ENCODE measurements around the gene DQX1. TPM values are rescaled to one million over a fixed set of nuclear protein-coding genes. Genes with fewer than 3 reads are reported as not detected.
"Not testable (repeated sequence)": the region's sequence is repeated elsewhere in the genome, so short reads cannot be mapped to it uniquely, and the experiment has no call there.

Gene DQX1
- under 1 TPM; 0.28 to 0.34 (median 0.30) TPM for total RNA-seq

DNA sequence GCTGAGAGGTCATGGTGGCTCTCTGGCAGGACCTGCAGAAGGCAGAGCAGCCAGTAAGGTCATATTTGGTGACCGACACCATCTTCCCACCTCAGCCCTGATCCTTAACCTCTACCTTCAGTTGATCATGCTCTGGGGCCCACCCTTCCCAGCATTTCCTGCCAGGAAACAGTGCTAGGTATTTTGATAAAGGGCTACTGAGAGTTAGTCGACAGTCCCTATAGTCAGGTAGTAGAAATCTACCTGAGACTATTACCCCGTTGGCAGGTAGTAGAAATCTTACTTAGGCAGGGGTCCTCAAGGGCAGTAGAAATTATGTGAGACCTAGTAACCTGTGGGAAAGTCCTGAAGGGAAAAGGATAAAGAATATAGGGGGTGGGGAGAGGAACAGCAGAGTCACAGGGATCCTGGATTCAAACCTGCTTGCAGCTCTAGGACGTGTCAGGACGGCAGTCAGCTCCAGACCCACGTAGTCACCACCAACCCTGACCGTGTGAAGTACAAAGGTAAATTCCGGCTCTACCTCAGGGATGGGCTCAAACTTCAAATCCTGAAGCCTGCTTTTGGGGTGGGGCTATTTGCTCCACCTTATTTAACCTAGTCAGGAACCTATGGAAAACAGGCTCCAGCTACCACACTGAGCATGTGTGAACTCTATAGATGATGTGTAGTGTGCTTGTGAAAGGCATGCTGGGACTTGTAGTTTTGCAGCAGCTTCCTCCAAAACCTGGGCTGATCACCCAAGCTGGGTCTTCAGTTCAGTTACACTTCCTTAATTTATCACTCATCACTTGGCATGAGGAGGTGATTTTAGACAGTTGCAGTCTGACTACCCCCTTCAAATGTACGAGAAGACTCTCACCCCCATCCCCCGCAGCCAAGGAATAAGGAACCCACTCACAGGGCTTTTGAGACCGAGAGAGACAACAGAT, at the start of gene DQX1:
DQX1 (minus strand) TSS at position 515 of the 932 bp plus-strand sequence; CDS start at position 13, 502 bp downstream.
- H3K9me3 Mint-ChIP-seq = no peaks in the 10 kb centered on the region
- peaks cover 9% of the 10 kb centered on the region for H3K27me3 Mint-ChIP-seq (ENCODE audit: low read depth)
- H3K4me1 Mint-ChIP-seq (ENCODE audit: low read depth) = peaks cover 29% of the 10 kb centered on the region
- H3K4me3 Mint-ChIP-seq = peak within 1 kb of the TSS; percentile 40
- DNase-seq (no peak), ATAC-seq (no peak)
- peaks cover 30% of the 10 kb centered on the region for H3K36me3 Mint-ChIP-seq (ENCODE audit: insufficient read depth)

DNA sequence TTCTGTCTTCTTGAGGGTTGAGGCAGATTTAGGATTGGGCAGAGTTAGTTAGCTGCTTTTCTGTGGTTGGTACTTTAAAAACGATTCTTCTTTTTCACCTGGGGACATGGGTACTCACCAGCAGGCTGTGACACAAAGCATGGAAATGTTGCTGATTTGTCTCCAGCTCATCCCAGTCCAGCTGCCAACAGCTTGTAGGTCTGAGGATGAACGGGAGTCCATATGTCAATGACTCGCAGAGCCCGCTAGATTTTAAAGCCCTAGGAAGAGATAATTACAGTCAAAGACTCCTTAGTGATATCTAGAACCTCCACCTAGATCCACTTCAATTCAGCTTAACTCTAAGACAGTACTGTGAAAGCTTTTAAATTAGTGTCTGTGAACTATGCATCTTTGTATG, 49.3 kb upstream of the DQX1 start:
- ATAC-seq (no peak), DNase-seq (no peak)
- Mint-ChIP-seq H3K4me1 (ENCODE audit: low read depth) (peaks cover 14% of the 10 kb centered on the region), H3K36me3 (ENCODE audit: insufficient read depth) (no peaks in the 10 kb centered on the region), H3K27me3 (ENCODE audit: low read depth) (peaks cover 11% of the 10 kb centered on the region), H3K4me3 (no peak overlapping the region), H3K9me3 (no peaks in the 10 kb centered on the region)

- Mint-ChIP-seq H3K4me1 (ENCODE audit: low read depth) (peaks cover 14% of the 10 kb centered on the region), H3K36me3 (ENCODE audit: insufficient read depth) (no peaks in the 10 kb centered on the region), H3K9me3 (no peaks in the 10 kb centered on the region), H3K27me3 (ENCODE audit: low read depth) (peaks cover 2% of the 10 kb centered on the region), H3K4me3 (peak overlapping the region; percentile 38)
- DNase-seq = no peak
- ATAC-seq = peak; percentile 68 to 71
Measured at GRCh38 chr2:74573747-74574562, 47.9 kb upstream of the DQX1 start.

DNA sequence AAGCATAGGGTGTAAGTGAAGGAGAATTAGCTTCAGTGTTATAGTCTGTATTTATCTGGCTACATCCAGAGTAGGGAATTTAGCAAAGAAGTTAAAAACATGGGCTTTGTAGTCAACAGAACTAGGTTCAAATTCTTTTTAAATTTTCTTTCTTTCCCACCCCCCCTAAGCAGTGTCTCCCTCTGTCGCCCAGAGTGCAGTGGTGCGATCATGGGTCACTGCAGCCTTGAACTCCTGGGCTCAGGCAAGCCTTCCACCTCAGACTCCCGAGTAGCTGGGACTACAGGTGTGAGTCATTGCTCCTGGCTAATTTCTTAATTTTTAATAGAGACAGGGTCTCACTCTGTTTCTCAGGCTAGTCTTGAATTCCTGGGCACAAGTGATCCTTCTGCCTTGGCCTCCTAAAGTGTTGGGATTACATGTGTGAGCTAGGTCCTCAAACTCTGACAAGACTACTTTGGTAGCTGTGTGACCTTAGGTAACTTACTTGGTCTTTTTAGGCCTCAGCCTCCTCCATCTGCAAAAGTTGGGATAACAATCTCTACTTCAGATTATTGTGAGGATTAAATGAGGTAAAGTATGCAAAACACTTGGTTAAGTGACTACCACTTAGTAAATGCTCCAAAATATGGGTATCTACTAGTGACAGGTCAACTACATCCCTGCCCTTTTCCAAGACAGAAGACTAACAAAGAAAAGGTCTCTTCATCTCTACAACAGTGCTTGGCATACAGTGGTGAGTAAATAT, 46.3 kb upstream of the DQX1 start:
- H3K36me3 Mint-ChIP-seq (ENCODE audit: insufficient read depth) = no peaks in the 10 kb centered on the region
- peaks cover 14% of the 10 kb centered on the region for H3K4me1 Mint-ChIP-seq (ENCODE audit: low read depth)
- no peak for DNase-seq
- no peak overlapping the region for H3K4me3 Mint-ChIP-seq
- H3K27me3 Mint-ChIP-seq (ENCODE audit: low read depth) = peaks cover 8% of the 10 kb centered on the region
- H3K9me3 Mint-ChIP-seq = no peaks in the 10 kb centered on the region
- no peak for ATAC-seq

DNA sequence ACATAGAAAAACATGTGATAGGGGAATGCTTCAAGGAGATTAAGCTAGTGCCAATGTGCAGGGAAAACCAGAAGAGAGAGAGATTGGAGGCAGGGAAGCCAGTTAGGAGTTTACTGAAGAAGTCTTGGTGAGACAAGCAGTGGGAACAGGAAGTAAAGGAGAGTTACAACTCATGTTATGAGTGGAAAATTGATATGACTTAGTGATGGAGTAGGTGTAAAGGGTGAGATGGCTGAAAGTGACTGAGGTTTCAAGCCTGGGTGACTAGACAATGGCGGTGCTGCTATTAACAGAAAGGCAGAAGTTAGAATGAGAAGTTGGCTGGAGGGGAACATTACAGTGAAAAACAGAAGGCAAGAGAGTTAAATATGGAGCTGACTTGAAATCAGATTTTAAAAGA, 45.0 kb upstream of the DQX1 start:
- H3K4me1 Mint-ChIP-seq (ENCODE audit: low read depth) = peaks cover 21% of the 10 kb centered on the region
- H3K36me3 Mint-ChIP-seq (ENCODE audit: insufficient read depth) = no peaks in the 10 kb centered on the region
- no peaks in the 10 kb centered on the region for H3K9me3 Mint-ChIP-seq
- no peak for DNase-seq
- ATAC-seq = peak; percentile 70 to 72
- H3K4me3 Mint-ChIP-seq = no peak overlapping the region
- peaks cover 10% of the 10 kb centered on the region for H3K27me3 Mint-ChIP-seq (ENCODE audit: low read depth)

DNA sequence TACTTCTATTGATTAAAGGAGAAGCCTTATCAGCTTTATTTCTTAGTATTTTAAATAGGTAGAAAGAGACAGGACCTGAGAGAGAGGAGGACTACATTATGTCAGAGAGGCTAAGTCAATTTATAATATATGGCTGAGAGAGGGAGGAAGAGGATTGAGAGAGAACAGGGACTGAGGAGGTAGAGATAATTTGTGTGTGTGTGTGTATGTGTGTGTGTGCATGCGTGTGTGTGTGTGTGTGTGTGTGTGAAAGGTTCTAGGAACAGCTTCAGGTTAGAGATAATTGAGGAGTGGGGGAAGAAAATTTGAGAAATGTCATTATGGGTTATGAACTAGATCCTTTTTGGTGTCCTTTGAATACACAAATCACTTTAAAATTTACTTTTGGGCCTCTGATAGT, 43.7 kb upstream of the DQX1 start:
- Mint-ChIP-seq H3K9me3 (no peaks in the 10 kb centered on the region), H3K4me1 (ENCODE audit: low read depth) (peaks cover 20% of the 10 kb centered on the region), H3K4me3 (no peak overlapping the region), H3K36me3 (ENCODE audit: insufficient read depth) (no peaks in the 10 kb centered on the region), H3K27me3 (ENCODE audit: low read depth) (peaks cover 12% of the 10 kb centered on the region)
- no peak for ATAC-seq
- no peak for DNase-seq

DNA sequence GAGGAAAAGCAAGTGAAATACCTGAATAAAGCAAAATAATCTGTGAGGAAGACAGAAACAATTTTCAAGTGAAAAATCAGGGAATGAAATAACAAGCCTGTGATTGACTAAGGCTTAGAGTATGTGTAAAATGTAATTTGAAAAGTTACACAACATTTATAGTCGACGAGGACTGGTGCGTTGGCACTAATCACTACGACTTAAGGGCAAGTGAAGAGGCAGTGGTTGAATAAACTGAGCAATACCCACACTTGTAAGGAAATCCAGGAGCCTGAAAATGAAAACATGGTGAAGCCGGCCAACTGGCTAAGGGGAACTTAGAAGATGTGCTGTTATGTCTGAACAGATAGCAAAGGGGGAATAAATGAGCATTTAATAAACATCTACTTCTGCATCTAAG, 41.9 kb upstream of the DQX1 start:
- H3K27me3 Mint-ChIP-seq (ENCODE audit: low read depth) = peaks cover 23% of the 10 kb centered on the region
- DNase-seq = no peak
- H3K4me3 Mint-ChIP-seq = no peak overlapping the region
- peaks cover 6% of the 10 kb centered on the region for H3K4me1 Mint-ChIP-seq (ENCODE audit: low read depth)
- H3K9me3 Mint-ChIP-seq = no peaks in the 10 kb centered on the region
- H3K36me3 Mint-ChIP-seq (ENCODE audit: insufficient read depth) = no peaks in the 10 kb centered on the region
- no peak for ATAC-seq

GRCh38 chr2:74566754-74567085, 40.7 kb upstream of the DQX1 start:
- ATAC-seq = peak; percentile 56 to 64
- Mint-ChIP-seq H3K4me3 (no peak overlapping the region), H3K9me3 (no peaks in the 10 kb centered on the region), H3K27me3 (ENCODE audit: low read depth) (peaks cover 25% of the 10 kb centered on the region), H3K36me3 (ENCODE audit: insufficient read depth) (no peaks in the 10 kb centered on the region), H3K4me1 (ENCODE audit: low read depth) (peaks cover 6% of the 10 kb centered on the region)
- no peak for DNase-seq

DNA sequence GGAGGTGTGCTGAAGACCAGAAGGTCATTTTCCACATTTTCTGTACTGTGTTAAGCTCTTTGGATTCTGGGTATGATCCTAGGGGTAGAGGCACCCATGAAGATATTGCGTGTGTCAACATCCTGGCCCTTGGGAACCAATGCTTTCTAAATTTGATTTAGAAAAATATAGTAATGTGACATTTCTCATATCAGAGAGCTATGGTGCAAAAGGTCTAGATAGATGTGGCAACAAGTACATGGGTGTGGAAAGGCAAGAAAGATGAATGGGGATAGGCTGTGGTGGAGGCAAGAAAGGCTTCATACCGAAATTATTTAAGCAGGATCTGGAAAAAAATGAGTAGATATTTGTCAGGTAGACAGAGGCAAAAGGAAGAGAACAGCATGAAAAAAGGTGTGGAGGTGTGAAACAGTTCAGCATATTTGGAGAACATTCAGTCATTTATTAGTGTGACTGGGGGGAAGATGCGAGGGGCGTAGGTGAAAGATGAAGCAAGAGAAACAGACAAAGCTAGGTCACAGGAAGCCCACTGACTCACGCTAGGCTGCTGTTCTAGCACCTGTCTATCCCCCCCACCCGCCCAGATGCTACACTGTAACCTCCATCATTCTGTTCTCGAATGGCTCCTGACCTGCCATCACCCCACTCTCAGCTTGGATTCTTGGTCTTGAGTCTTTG, 40.2 kb upstream of the DQX1 start:
- no peak overlapping the region for H3K4me3 Mint-ChIP-seq

GRCh38 chr2:74564222-74564621, 38.2 kb upstream of the DQX1 start:
- Mint-ChIP-seq H3K9me3 (no peaks in the 10 kb centered on the region), H3K4me3 (no peak overlapping the region), H3K36me3 (ENCODE audit: insufficient read depth) (no peaks in the 10 kb centered on the region), H3K4me1 (ENCODE audit: low read depth) (peaks cover 6% of the 10 kb centered on the region), H3K27me3 (ENCODE audit: low read depth) (peaks cover 27% of the 10 kb centered on the region)
- ATAC-seq (no peak), DNase-seq (no peak)

More for the DNA sequence above, 40.2 kb upstream of the DQX1 start:
- Mint-ChIP-seq H3K9me3 (no peaks in the 10 kb centered on the region), H3K4me1 (ENCODE audit: low read depth) (peaks cover 6% of the 10 kb centered on the region), H3K27me3 (ENCODE audit: low read depth) (peaks cover 27% of the 10 kb centered on the region), H3K36me3 (ENCODE audit: insufficient read depth) (no peaks in the 10 kb centered on the region)
- DNase-seq (no peak), ATAC-seq (peak; percentile 24 to 47)

- Mint-ChIP-seq H3K27me3 (ENCODE audit: low read depth) (peaks cover 20% of the 10 kb centered on the region), H3K36me3 (ENCODE audit: insufficient read depth) (no peaks in the 10 kb centered on the region), H3K4me1 (ENCODE audit: low read depth) (peaks cover 6% of the 10 kb centered on the region), H3K9me3 (no peaks in the 10 kb centered on the region), H3K4me3 (no peak overlapping the region)
- DNase-seq (no peak), ATAC-seq (no peak)
Measured at GRCh38 chr2:74562126-74562775, 36.2 kb upstream of the DQX1 start.

DNA sequence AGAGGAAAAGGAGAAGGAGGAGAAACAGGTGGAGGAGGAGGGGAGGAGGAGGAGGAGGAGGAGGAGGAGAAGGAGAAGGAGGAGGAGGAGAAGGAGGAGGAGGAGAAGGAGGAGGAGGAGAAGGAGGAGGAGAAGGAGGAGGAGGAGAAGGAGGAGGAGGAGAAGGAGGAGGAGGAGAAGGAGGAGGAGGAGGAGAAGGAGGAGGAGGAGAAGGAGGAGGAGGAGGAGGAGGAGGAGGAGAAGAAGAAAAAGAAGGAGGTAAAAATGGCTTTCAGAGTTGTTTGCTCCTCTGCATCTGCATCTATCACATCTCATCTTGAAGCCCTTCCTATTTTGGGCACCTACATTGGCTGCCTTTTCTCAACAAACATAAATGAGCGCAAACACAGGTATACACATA, 35.0 kb upstream of the DQX1 start:
- DNase-seq; H3K36me3 Mint-ChIP-seq (ENCODE audit: insufficient read depth); H3K9me3 Mint-ChIP-seq; H3K4me3 Mint-ChIP-seq; H3K4me1 Mint-ChIP-seq (ENCODE audit: low read depth); ATAC-seq: not testable (repeated sequence)
- H3K27me3 Mint-ChIP-seq (ENCODE audit: low read depth) = peaks cover 18% of the 10 kb centered on the region

GRCh38 chr2:74560591-74560990, 34.6 kb upstream of the DQX1 start:
- H3K36me3 Mint-ChIP-seq (ENCODE audit: insufficient read depth) = no peaks in the 10 kb centered on the region
- no peak overlapping the region for H3K4me3 Mint-ChIP-seq
- H3K4me1 Mint-ChIP-seq (ENCODE audit: low read depth) = no peaks in the 10 kb centered on the region
- peaks cover 16% of the 10 kb centered on the region for H3K27me3 Mint-ChIP-seq (ENCODE audit: low read depth)
- DNase-seq (no peak), ATAC-seq (peak in 1 of 2 donors; percentile 12)
- no peaks in the 10 kb centered on the region for H3K9me3 Mint-ChIP-seq
